K562 (cell line): Measurements from ENCODE around the gene CARD10. TPM values are rescaled to one million over a fixed set of nuclear protein-coding genes. Genes with fewer than 3 reads are reported as not detected.
A peak's percentile ranks its signal among the peaks of the same experiment; 100 is the strongest.

Experiments
- ATAC-seq: fragments of 200-7000 bp; cut with Tn5 transposase; 3 replicates; pipeline ENCODE4 v1.9.1; 2020; ENCODE audit warnings: moderate library complexity
- BruUV-seq: library from RNA; stranded (reverse); fragments of 400-500 nt; replicated peaks from 2 replicates; lab custom pipeline; 2021; lab: Mats Ljungman, UMichigan
- CTCF ChIA-PET: fragments of 300-600 bp; formaldehyde crosslinking; extraction: SDS; loops from one replicate; lab custom pipeline; 2021; ENCODE audit warnings: low intra/inter-chr PET ratio; lab: Yijun Ruan, JAX
- POLR2A ChIA-PET: fragments of 300-600, 350-650 bp; sonication (Branson Sonifier 250); formaldehyde crosslinking; extraction: SDS; loops from one replicate; lab custom pipeline; 2021; ENCODE audit warnings: antibody characterized with exemption, inconsistent platforms; lab: Yijun Ruan, JAX
- DNase-seq, 4 experiments: peaks; one replicate each; pipeline versions ENCODE4 v3.0.0 to v3.0.0-alpha.2; 2011 to 2018; ENCODE audit warnings: low spot score in 3 of 4, mixed read lengths in 3 of 4; ENCODE audit errors: extremely low read depth in 1 of 4
- FAIRE-seq: peaks from 2 replicates; lab custom pipeline; 2011; peaks lifted over from hg19 to GRCh38; lab: Jason Lieb, UNC
- H2AFZ ChIP-seq: 2 replicates; pipeline ENCODE4 v1.6.0; 2011; ENCODE audit warnings: low read depth, low read length, control low read depth, inconsistent platforms
- H3K27ac ChIP-seq: fragments of 200-600 bp; 3 replicates; pipeline ENCODE4 v1.8.0; 2011; ENCODE audit warnings: low read depth, mild to moderate bottlenecking, control low read depth, inconsistent platforms, low read length, moderate library complexity, mixed read lengths; ENCODE audit errors: extremely low read depth
- H3K27me3 ChIP-seq, 2 experiments: fragments of 300-600 bp in 1 of 2; 2 replicates in 1 of 2; 3 replicates in 1 of 2; pipeline versions ENCODE4 v1.6.0 to v1.8.0; 2011; ENCODE audit warnings: inconsistent platforms in 2 of 2, low read length in 2 of 2, mild to moderate bottlenecking in 1 of 2, mixed read lengths in 1 of 2, moderate library complexity in 1 of 2; ENCODE audit not compliant: control insufficient read depth in 2 of 2, insufficient read depth in 2 of 2
- H3K36me3 ChIP-seq: fragments of 300-600 bp; 3 replicates; pipeline ENCODE4 v1.8.0; 2011; ENCODE audit warnings: mild to moderate bottlenecking, low read length, inconsistent platforms; ENCODE audit not compliant: control insufficient read depth, insufficient read depth
- H3K4me1 ChIP-seq, 2 experiments: fragments of 200-600 bp in 1 of 2; replicated peaks in 1 of 2; 2 replicates in 1 of 2; 3 replicates in 1 of 2; pipeline versions ENCODE4 v1.5.1 to v1.8.0; 2011; ENCODE audit warnings: inconsistent platforms in 2 of 2, low read length in 2 of 2, mild to moderate bottlenecking in 1 of 2, mixed read lengths in 1 of 2, moderate library complexity in 1 of 2; ENCODE audit not compliant: control insufficient read depth in 2 of 2, insufficient read depth in 2 of 2
- H3K4me2 ChIP-seq: 2 replicates; pipeline ENCODE4 v1.6.1; 2011; ENCODE audit warnings: low read length, control low read depth, inconsistent platforms, mixed read lengths; ENCODE audit not compliant: insufficient read depth
- H3K4me3 ChIP-seq: fragments of 200-600 bp; sonication (generic), shearing (Covaris generic); 2 replicates; pipeline ENCODE4 v1.5.1; 2016; ENCODE audit warnings: control low read depth, inconsistent platforms
- H3K79me2 ChIP-seq: fragments of 200-600 bp; 3 replicates; pipeline ENCODE4 v1.8.0; 2011; ENCODE audit warnings: low read length, inconsistent platforms; ENCODE audit not compliant: control insufficient read depth, insufficient read depth
- H3K9ac ChIP-seq, 2 experiments: 2 replicates each; pipeline versions ENCODE4 v1.6.0 to v1.6.1; 2011; ENCODE audit warnings: low read depth in 2 of 2, low read length in 2 of 2, control low read depth in 1 of 2, inconsistent platforms in 1 of 2, mild to moderate bottlenecking in 1 of 2, mixed read lengths in 1 of 2; ENCODE audit not compliant: insufficient read depth in 1 of 2
- H3K9me1 ChIP-seq: one replicate; pipeline ENCODE4 v1.6.0; 2011; ENCODE audit warnings: inconsistent platforms, mild to moderate bottlenecking, low read length, moderate library complexity; ENCODE audit not compliant: control insufficient read depth, insufficient read depth
- H3K9me3 ChIP-seq: replicated peaks from 2 replicates; pipeline ENCODE4 v1.5.1; 2011; ENCODE audit warnings: low read depth, low read length, inconsistent platforms; ENCODE audit not compliant: control insufficient read depth, insufficient read depth
- H4K20me1 ChIP-seq: replicated peaks from 2 replicates; pipeline ENCODE4 v1.6.1; 2011; ENCODE audit warnings: low read length, inconsistent platforms, mixed read lengths; ENCODE audit not compliant: control insufficient read depth, insufficient read depth
- BCOR ChIP-seq: fragments of 450-650 bp; IDR thresholded peaks from 2 replicates; pipeline ENCODE4 v1.6.1; 2016
- BRD4 ChIP-seq: fragments of 200-600 bp; sonication (generic); IDR thresholded peaks from 2 replicates; pipeline ENCODE4 v1.6.1; 2017; ENCODE audit warnings: inconsistent platforms
- CBFA2T2 ChIP-seq: fragments of 450-650 bp; conservative IDR thresholded peaks from 2 replicates; pipeline ENCODE4 v1.6.1; 2017; ENCODE audit warnings: mild to moderate bottlenecking
- EGR1 ChIP-seq: fragments of 450-650 bp; conservative IDR thresholded peaks from 2 replicates; pipeline ENCODE4 v1.6.1; 2017; ENCODE audit warnings: mild to moderate bottlenecking
- EZH2 ChIP-seq: IDR thresholded peaks from 2 replicates; pipeline ENCODE4 v1.6.1; 2012; ENCODE audit warnings: low read depth, mild to moderate bottlenecking, inconsistent platforms, low read length, borderline replicate concordance
- MED1 ChIP-seq: sonication (generic); formaldehyde crosslinking; IDR thresholded peaks from 2 replicates; pipeline ENCODE4 v1.8.1; 2023; ENCODE audit warnings: missing genetic modification reagents, borderline replicate concordance
- NELFE ChIP-seq: IDR thresholded peaks from 2 replicates; pipeline ENCODE4 v1.6.1; 2011; ENCODE audit warnings: mild to moderate bottlenecking; ENCODE audit not compliant: insufficient read depth, insufficient read length
- RBM25 ChIP-seq: fragments of 200-400 bp; formaldehyde crosslinking; IDR thresholded peaks from 2 replicates; pipeline ENCODE4 v1.6.1; 2018; ENCODE audit warnings: low read length, low read depth, moderate library complexity; ENCODE audit not compliant: severe bottlenecking
- REST ChIP-seq, 2 experiments: fragments of 450-650 bp; formaldehyde crosslinking in 1 of 2; IDR thresholded peaks; 2 replicates each; pipeline versions ENCODE4 v1.4.0 to v1.6.1; 2014 to 2020; ENCODE audit warnings: mild to moderate bottlenecking in 2 of 2, borderline replicate concordance in 1 of 2, low read depth in 1 of 2
- USF1 ChIP-seq: sonication (generic); formaldehyde crosslinking; IDR thresholded peaks from 2 replicates; pipeline ENCODE4 v1.9.0; 2022; ENCODE audit warnings: mild to moderate bottlenecking, missing genetic modification reagents
- WGBS: fragments of 100-300 bp; shearing (Covaris generic); methylation state at CpG from one replicate; pipeline ENCODE4 v1.1.6; 2016; ENCODE audit warnings: low coverage, mixed read lengths; ENCODE audit not compliant: insufficient coverage; ENCODE audit errors: missing lambda C conversion rate; 5-methylcytosine and 5-hydroxymethylcytosine counted together
- in situ Hi-C: fragments of 300-500 bp; cut with MboI; formaldehyde crosslinking; loops from 4 replicates; pipeline ENCODE4 v1.15.0; 2018; ENCODE audit warnings: inconsistent platforms, mixed read lengths
- intact Hi-C: fragments of 100-400 bp; cut with micrococcal nuclease; formaldehyde crosslinking; loops from 2 replicates; pipeline ENCODE4 v1.14.2; 2022
- polyA plus RNA-seq, 8 experiments: library from polyadenylated mRNA; depleted of rRNA in 4 of 8; stranded (reverse) in 5 of 8; unstranded in 3 of 8; fragments of >200 nt; fragmentation: Nextera tagmentation in 2 of 8; fragmentation: Illumina TruSeq in 1 of 8; extraction: Ambion mirVana in 2 of 8; extraction: Trizol in 1 of 8; gene quantifications; 2 replicates each; pipeline versions ENCODE4 v1.2.1 to v1.2.3, GENCODE V29; 2011 to 2014; ENCODE audit warnings: inconsistent platforms in 1 of 8, missing spikeins in 1 of 8
- total RNA-seq, 7 experiments: library from RNA; depleted of rRNA in 6 of 7; stranded (reverse); fragments of >200 nt in 6 of 7; fragmentation: Illumina TruSeq in 2 of 7; extraction: Trizol in 2 of 7; gene quantifications; 2 replicates each; pipeline versions ENCODE4 v1.2.1 to v1.2.3, GENCODE V29; 2011 to 2021; ENCODE audit warnings: low replicate concordance in 1 of 7

CARD10 gene
- total and polyA plus RNA-seq, 9 of the 15 experiments (the other 6 are each of a cell fraction or from before 2014, with no cell fraction given), result 0.13 to 5.8 (median 1.6) TPM

- intact Hi-C loops, result no loop called here
- Histone ChIP-seq H3K4me2 (peak overlapping the region; percentile 32), H3K9me3 (no peaks in the 10 kb centered on the region), H3K27me3 (no peaks in the 10 kb centered on the region; a peak in 1 of 5 replicates), H3K27ac (no peak overlapping the region), H3K4me3 (no peak overlapping the region), H2AFZ (no peak overlapping the region), H3K9me1 (no peaks in the 10 kb centered on the region), H3K9ac (peak overlapping the region in 1 of 2 experiments; percentile 20; a peak in 1 of 4 replicates), H3K4me1 (peaks cover 9 to 35% of the 10 kb centered on the region in 2 experiments; a peak in 4 of 5 replicates), H3K36me3 (no peaks in the 10 kb centered on the region), H4K20me1 (no peaks in the 10 kb centered on the region), H3K79me2 (no peaks in the 10 kb centered on the region; the same call in 2 of the 3 replicates)
- WGBS, result 19% methylated on average over 5 of the region's 10 CpGs
- peak; percentile 29 to 56 (median 46) for DNase-seq
- CTCF ChIA-PET, result no interaction called here
- POLR2A ChIA-PET, result interaction anchor here (0.6 to 0.7 kb wide), 2 partner anchors 48 to 579 kb away, joined by 3 read pairs; no protein-coding TSS in a partner anchor
- no peak for FAIRE-seq
- ATAC-seq, result no peak; the same call in 2 of the 3 replicates
- in situ Hi-C loops, result no loop called here
- no TSS peak for BruUV-seq
- no peak for TF ChIP-seq NELFE
- TF ChIP-seq EGR1, result peak; percentile 81
- peak; percentile 64 for TF ChIP-seq RBM25
- TF ChIP-seq USF1 (CRISPR knock-in tag), result no peak
- TF ChIP-seq BCOR, result peak; percentile 63
- TF ChIP-seq EZH2, result no peak
- TF ChIP-seq CBFA2T2, result no peak
- TF ChIP-seq REST (IDR thresholded peaks at IDR 0.05; ENCODE audit: borderline replicate concordance), result no peak
- no peak for TF ChIP-seq REST (CRISPR knock-in tag; IDR thresholded peaks at IDR 0.05; ENCODE audit: low read depth)
- TF ChIP-seq MED1 (CRISPR knock-in tag), result no peak
- no peak for TF ChIP-seq BRD4
Observed at GRCh38 chr22:37520776-37521191, 1.6 kb upstream of the CARD10 start.
